H1 (cell line): ENCODE data around the gene MAGOH. TPM values are rescaled to one million over a fixed set of nuclear protein-coding genes. Genes with fewer than 3 reads are reported as not detected.

ENCODE experiments used
- CTCF ChIA-PET: fragments of 300-600 bp; sonication (Branson Sonifier 250); formaldehyde crosslinking; loops from one replicate; lab custom pipeline; 2021; ENCODE audit not compliant: partially characterized antibody; lab: Charles Lee
- POLR2A ChIA-PET: fragments of 300-600 bp; sonication (Branson Sonifier 250); formaldehyde crosslinking; loops from one replicate; lab custom pipeline; 2021; ENCODE audit warnings: inconsistent platforms; ENCODE audit not compliant: partially characterized antibody; lab: Charles Lee
- DNase-seq, 2 experiments: peaks; one replicate each; pipeline versions ENCODE4 v3.0.0 to v3.0.0-alpha.2; 2010 to 2022; ENCODE audit warnings: low spot score in 2 of 2, low read depth in 1 of 2, mixed read lengths in 1 of 2
- FAIRE-seq: peaks from 2 replicates; lab custom pipeline; 2011; peaks lifted over from hg19 to GRCh38; lab: Jason Lieb, UNC
- H2AFZ ChIP-seq: 2 replicates; pipeline ENCODE4 v1.8.1; 2012; ENCODE audit warnings: low read length, inconsistent platforms
- H2AK5ac ChIP-seq: 2 replicates; pipeline ENCODE4 v1.6.1; 2013; ENCODE audit warnings: low read depth, low read length
- H2BK120ac ChIP-seq: replicated peaks from 2 replicates; pipeline ENCODE3; 2013; ENCODE audit warnings: low read depth, low read length, inconsistent platforms
- H2BK12ac ChIP-seq: 2 replicates; pipeline ENCODE4 v1.6.1; 2013; ENCODE audit warnings: low read depth, low read length
- H2BK15ac ChIP-seq: 2 replicates; pipeline ENCODE4 v1.6.1; 2013; ENCODE audit warnings: low read length
- H2BK20ac ChIP-seq: 2 replicates; pipeline ENCODE4 v1.6.1; 2013; ENCODE audit warnings: low read length
- H2BK5ac ChIP-seq: 2 replicates; pipeline ENCODE4 v1.6.1; 2013; ENCODE audit warnings: low read depth, low read length
- H3K14ac ChIP-seq: 2 replicates; pipeline ENCODE4 v1.6.1; 2013; ENCODE audit warnings: inconsistent platforms; ENCODE audit not compliant: insufficient read length
- H3K18ac ChIP-seq: 2 replicates; pipeline ENCODE4 v1.6.1; 2013; ENCODE audit warnings: low read length; ENCODE audit errors: extremely low read depth
- H3K23ac ChIP-seq: 2 replicates; pipeline ENCODE4 v1.6.1; 2013; ENCODE audit warnings: inconsistent platforms; ENCODE audit not compliant: insufficient read length
- H3K23me2 ChIP-seq: 2 replicates; pipeline ENCODE4 v1.6.1; 2013; ENCODE audit warnings: low read depth, low read length
- H3K27ac ChIP-seq: 2 replicates; pipeline ENCODE4 v1.6.1; 2011; ENCODE audit warnings: low read depth, low read length, inconsistent platforms
- H3K27me3 ChIP-seq, 4 experiments: replicated peaks in 1 of 4; 1 replicate in 1 of 4; 2 replicates in 3 of 4; pipeline versions ENCODE4 v1.6.1 to v1.8.1; 2011 to 2013; ENCODE audit warnings: low read length in 3 of 4, mild to moderate bottlenecking in 3 of 4, inconsistent platforms in 2 of 4, mixed read lengths in 2 of 4, moderate library complexity in 1 of 4; ENCODE audit not compliant: control insufficient read depth in 3 of 4, insufficient read depth in 3 of 4; ENCODE audit errors: extremely low read depth in 1 of 4
- H3K36me3 ChIP-seq, 4 experiments: 2 replicates each; pipeline versions ENCODE4 v1.6.1 to v1.8.1; 2011 to 2013; ENCODE audit warnings: mild to moderate bottlenecking in 4 of 4, low read length in 3 of 4, moderate library complexity in 2 of 4, control low read depth in 1 of 4, inconsistent platforms in 1 of 4; ENCODE audit not compliant: insufficient read depth in 4 of 4, control insufficient read depth in 2 of 4
- H3K4ac ChIP-seq: replicated peaks from 2 replicates; pipeline ENCODE3; 2013; ENCODE audit warnings: low read length, low read depth, mixed read lengths, inconsistent platforms; ENCODE audit not compliant: insufficient read length
- H3K4me1 ChIP-seq, 4 experiments: replicated peaks in 1 of 4; 1 replicate in 1 of 4; 2 replicates in 3 of 4; pipeline versions ENCODE4 v1.6.1 to v1.8.1; 2011 to 2013; ENCODE audit warnings: low read length in 3 of 4, inconsistent platforms in 2 of 4, mixed read lengths in 1 of 4; ENCODE audit not compliant: insufficient read depth in 4 of 4, control insufficient read depth in 3 of 4
- H3K4me2 ChIP-seq, 2 experiments: 2 replicates each; pipeline versions ENCODE4 v1.6.1 to v1.8.1; 2011 to 2013; ENCODE audit warnings: low read depth in 2 of 2, low read length in 2 of 2, control low read depth in 1 of 2, inconsistent platforms in 1 of 2, mild to moderate bottlenecking in 1 of 2; ENCODE audit not compliant: insufficient read depth in 1 of 2
- H3K4me3 ChIP-seq, 4 experiments: fragments of 200-600, 300-600 bp in 1 of 4; sonication (generic), shearing (Covaris generic), sonication (Bioruptor Twin) in 1 of 4; 2 replicates each; pipeline versions ENCODE4 v1.5.1 to v1.8.1; 2011 to 2016; ENCODE audit warnings: low read length in 4 of 4, low read depth in 3 of 4, control low read depth in 2 of 4, inconsistent platforms in 2 of 4, mild to moderate bottlenecking in 2 of 4, mixed read lengths in 1 of 4, moderate library complexity in 1 of 4; ENCODE audit not compliant: insufficient read depth in 2 of 4; ENCODE audit errors: extremely low read depth in 1 of 4
- H3K56ac ChIP-seq: replicated peaks from 2 replicates; pipeline ENCODE3; 2013; ENCODE audit warnings: low read depth, mild to moderate bottlenecking, mixed read lengths, low read length, inconsistent platforms; ENCODE audit not compliant: insufficient read length
- H3K79me1 ChIP-seq: 2 replicates; pipeline ENCODE4 v1.6.1; 2013; ENCODE audit warnings: low read depth, low read length, control low read depth
- H3K79me2 ChIP-seq, 2 experiments: 2 replicates each; pipeline versions ENCODE4 v1.6.1 to v1.8.1; 2012 to 2013; ENCODE audit warnings: low read length in 2 of 2, mild to moderate bottlenecking in 2 of 2, inconsistent platforms in 1 of 2; ENCODE audit not compliant: insufficient read depth in 2 of 2, control insufficient read depth in 1 of 2
- H3K9ac ChIP-seq, 4 experiments: replicated peaks in 1 of 4; 1 replicate in 1 of 4; 2 replicates in 3 of 4; pipeline versions ENCODE4 v1.6.1 to v1.8.1; 2011 to 2013; ENCODE audit warnings: low read depth in 3 of 4, low read length in 3 of 4, control low read depth in 2 of 4, mild to moderate bottlenecking in 2 of 4, moderate library complexity in 2 of 4, inconsistent platforms in 1 of 4; ENCODE audit errors: extremely low read depth in 1 of 4
- H3K9me3 ChIP-seq, 2 experiments: 2 replicates each; pipeline versions ENCODE4 v1.6.1 to v1.8.1; 2012 to 2013; ENCODE audit warnings: mild to moderate bottlenecking in 2 of 2, moderate library complexity in 2 of 2, control low read depth in 1 of 2, inconsistent platforms in 1 of 2, low read depth in 1 of 2, low read length in 1 of 2, mixed read lengths in 1 of 2; ENCODE audit not compliant: insufficient read depth in 2 of 2
- H4K20me1 ChIP-seq, 2 experiments: replicated peaks in 1 of 2; 2 replicates each; pipeline versions ENCODE3 to v1.8.1; 2011 to 2013; ENCODE audit warnings: inconsistent platforms in 2 of 2, low read length in 2 of 2, mild to moderate bottlenecking in 1 of 2; ENCODE audit not compliant: insufficient read depth in 2 of 2, control insufficient read depth in 1 of 2
- H4K5ac ChIP-seq: 2 replicates; pipeline ENCODE4 v1.6.1; 2013; ENCODE audit warnings: low read length, low read depth, mixed read lengths, inconsistent platforms; ENCODE audit not compliant: insufficient read length
- H4K8ac ChIP-seq: 2 replicates; pipeline ENCODE4 v1.8.0; 2013; ENCODE audit warnings: mild to moderate bottlenecking, moderate library complexity, low read length, inconsistent platforms; ENCODE audit not compliant: insufficient read depth; ENCODE audit errors: extremely low read depth
- H4K91ac ChIP-seq: replicated peaks from 2 replicates; pipeline ENCODE3; 2013; ENCODE audit warnings: low read length, mixed read lengths, inconsistent platforms; ENCODE audit not compliant: insufficient read length
- ASH2L ChIP-seq: fragments of 200-600, 300-600 bp; sonication (generic); IDR thresholded peaks from one replicate; pipeline ENCODE4 v1.7.1; 2017; ENCODE audit warnings: low read length
- BRCA1 ChIP-seq: IDR thresholded peaks from 2 replicates; pipeline ENCODE4 v1.6.1; 2012; ENCODE audit warnings: low read depth, low read length, improper control_type of control experiment
- CEBPB ChIP-seq: IDR thresholded peaks from 2 replicates; pipeline ENCODE4 v1.6.1; 2012; ENCODE audit warnings: low read depth, low read length
- CHD2 ChIP-seq: IDR thresholded peaks from 2 replicates; pipeline ENCODE4 v1.6.1; 2012; ENCODE audit warnings: low read length, improper control_type of control experiment
- EGR1 ChIP-seq: IDR thresholded peaks from 2 replicates; pipeline ENCODE4 v1.6.1; 2011; ENCODE audit warnings: low read depth, low read length, borderline replicate concordance
- EZH2 ChIP-seq: fragments of 200-600 bp; sonication (generic); IDR thresholded peaks from 2 replicates; pipeline ENCODE4 v1.7.1; 2012; ENCODE audit warnings: low read depth, mild to moderate bottlenecking, moderate library complexity, low read length, inconsistent platforms; ENCODE audit not compliant: severe bottlenecking
- JUND ChIP-seq: IDR thresholded peaks from 2 replicates; pipeline ENCODE4 v1.6.1; 2011; ENCODE audit warnings: mild to moderate bottlenecking, improper control_type of control experiment, low read length
- KDM5A ChIP-seq: fragments of 200-600 bp; IDR thresholded peaks from 2 replicates; pipeline ENCODE4 v1.7.1; 2012; ENCODE audit warnings: mild to moderate bottlenecking, low read length, inconsistent platforms, mixed read lengths
- POU5F1 ChIP-seq: IDR thresholded peaks from 2 replicates; pipeline ENCODE4 v1.6.1; 2011; ENCODE audit warnings: low read depth, mild to moderate bottlenecking, low read length, moderate library complexity
- RBBP5 ChIP-seq: IDR thresholded peaks from 2 replicates; pipeline ENCODE4 v1.7.1; 2012; ENCODE audit warnings: low read depth, mild to moderate bottlenecking, inconsistent platforms, low read length, moderate library complexity, borderline replicate concordance
- RFX5 ChIP-seq: IDR thresholded peaks from 2 replicates; pipeline ENCODE4 v1.6.1; 2011; ENCODE audit warnings: low read depth, low read length, improper control_type of control experiment, borderline replicate concordance
- SIRT6 ChIP-seq: IDR thresholded peaks from one replicate; pipeline ENCODE4 v1.7.1; 2012; ENCODE audit warnings: low read length, inconsistent platforms
- SP2 ChIP-seq: IDR thresholded peaks from 2 replicates; pipeline ENCODE4 v1.6.1; 2012; ENCODE audit warnings: mild to moderate bottlenecking, low read length, inconsistent platforms
- SP4 ChIP-seq: IDR thresholded peaks from 2 replicates; pipeline ENCODE4 v1.6.1; 2012; ENCODE audit warnings: low read length, inconsistent platforms
- SRF ChIP-seq: IDR thresholded peaks from 2 replicates; pipeline ENCODE4 v1.6.1; 2011; ENCODE audit warnings: mild to moderate bottlenecking, low read depth, low read length, moderate library complexity
- TEAD4 ChIP-seq: IDR thresholded peaks from 2 replicates; pipeline ENCODE4 v1.6.1; 2012; ENCODE audit warnings: low read depth, low read length, inconsistent platforms, mixed read lengths
- WGBS, 2 experiments: shearing (Covaris generic) in 1 of 2; methylation state at CpG; one replicate each; pipeline versions ENCODE4 v1.1.6 to v1.1.7; 2013 to 2015; ENCODE audit warnings: low lambda C conversion rate in 2 of 2, mixed read lengths in 2 of 2, inconsistent platforms in 1 of 2, low coverage in 1 of 2, missing lambda C conversion rate in 1 of 2; ENCODE audit not compliant: insufficient replicate concordance in 2 of 2, insufficient coverage in 1 of 2, insufficient read length in 1 of 2; ENCODE audit errors: extremely low coverage in 1 of 2, missing lambda C conversion rate in 1 of 2; 5-methylcytosine and 5-hydroxymethylcytosine counted together
- polyA plus RNA-seq, 7 experiments: library from polyadenylated mRNA; depleted of rRNA in 3 of 7; stranded (reverse) in 5 of 7; unstranded in 2 of 7; fragments of >200 nt in 5 of 7; fragments of 200-250 nt in 2 of 7; gene quantifications; 1 replicate in 5 of 7; 2 replicates in 1 of 7; 4 replicates in 1 of 7; pipeline versions ENCODE4 v1.2.1 to v1.2.3, GENCODE V29; 2011 to 2013; ENCODE audit warnings: missing spikeins in 2 of 7, mixed read lengths in 2 of 7
- total RNA-seq: library from RNA; stranded (reverse); fragmentation: NEBNext Ultra II Directional; extraction: Animal tissue kit (Norgen Biotek cat#: 25700); gene quantifications from 2 replicates; pipeline ENCODE4 v1.2.1, GENCODE V29; 2021

Gene MAGOH
- total and polyA plus RNA-seq, 2 of the 8 experiments (the other 6 are each of a cell fraction or from before 2014, with no cell fraction given), result 46.9 to 74.3 TPM

DNA sequence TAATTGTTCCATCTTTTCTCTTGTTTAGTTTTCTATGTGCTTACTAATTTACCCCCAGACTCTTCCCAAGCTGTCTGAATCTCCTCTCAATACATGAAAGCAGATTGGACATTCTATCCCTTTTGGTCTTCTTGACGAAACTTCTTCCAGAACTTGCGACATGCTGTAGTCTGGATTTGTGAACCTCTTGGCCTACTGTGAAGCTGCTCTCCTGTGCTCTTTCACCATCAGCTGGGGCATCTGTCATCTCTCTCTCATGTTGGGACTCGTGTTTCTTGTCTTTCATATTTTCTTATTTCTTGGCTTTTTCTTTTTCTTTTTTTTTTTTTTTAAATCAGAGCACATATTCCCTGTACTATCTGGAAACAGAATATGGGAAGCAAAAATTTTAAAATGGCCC is 34.9 kb downstream of the MAGOH start:
- no peak overlapping the region for H3K23ac ChIP-seq
- H3K23me2 ChIP-seq, result no peaks in the 10 kb centered on the region
- H3K27ac ChIP-seq, result no peak overlapping the region
- no peak overlapping the region for H3K4me2 ChIP-seq
- TF ChIP-seq BRCA1 (no peak), EZH2 (no peak), SIRT6 (no peak), TEAD4 (no peak), RBBP5 (no peak), CEBPB (no peak), RFX5 (no peak), CHD2 (no peak), SP2 (no peak), ASH2L (no peak), EGR1 (no peak), SRF (no peak), KDM5A (no peak), POU5F1 (no peak), JUND (no peak), SP4 (no peak)
- TF ChIP-seq, all 59 proteins: peak for 0
- H3K9me3 ChIP-seq, result peaks cover 19 to 26% of the 10 kb centered on the region in 2 experiments
- WGBS, 2 experiments, result 96% methylated on average over 3 of the region's 3 CpGs; no CpG with 5 or more reads in 1 of the 2 experiments
- no peak overlapping the region for H2AK5ac ChIP-seq
- no peak overlapping the region for H2BK120ac ChIP-seq
- H2BK20ac ChIP-seq, result no peak overlapping the region
- DNase-seq (no peak), FAIRE-seq (no peak)
- peaks cover 2% of the 10 kb centered on the region; the same call in 1 of the 2 replicates for H3K79me1 ChIP-seq
- no peak overlapping the region for H2BK12ac ChIP-seq
- no peak overlapping the region for H3K18ac ChIP-seq
- no peak overlapping the region for H3K9ac ChIP-seq
- H4K20me1 ChIP-seq, result no peaks in the 10 kb centered on the region
- no peak overlapping the region for H3K4ac ChIP-seq
- H3K4me1 ChIP-seq, result no peaks in the 10 kb centered on the region
- H3K56ac ChIP-seq, result no peak overlapping the region
- H4K8ac ChIP-seq, result no peak overlapping the region
- H4K91ac ChIP-seq, result no peak overlapping the region
- ChIA-PET CTCF (no interaction called here), POLR2A (no interaction called here)
- H2BK5ac ChIP-seq, result no peak overlapping the region
- H2AFZ ChIP-seq, result no peak overlapping the region
- no peak overlapping the region for H2BK15ac ChIP-seq
- no peak overlapping the region for H4K5ac ChIP-seq
- peaks cover 0 to 68% (median 30%) of the 10 kb centered on the region in 4 experiments; a peak in 6 of 8 replicates for H3K36me3 ChIP-seq
- H3K14ac ChIP-seq, result no peak overlapping the region
- H3K4me3 ChIP-seq, result no peak overlapping the region
- no peaks in the 10 kb centered on the region for H3K79me2 ChIP-seq
- no peaks in the 10 kb centered on the region for H3K27me3 ChIP-seq
